Measurements from ENCODE around the gene GAREM1.

Gene GAREM1

GRCh38 chr18:32427084-32427900 lies 43.4 kb downstream of the GAREM1 start:
- no peak for DNase-seq (ENCODE audit: low read depth in 2 of 3, low spot score in 1 of 3)

GRCh38 chr18:32425466-32425865 lies 45.2 kb downstream of the GAREM1 start:
- no peak for DNase-seq (ENCODE audit: low read depth in 2 of 3, low spot score in 1 of 3)

GRCh38 chr18:32424696-32425095 lies 46.0 kb downstream of the GAREM1 start:
- DNase-seq (ENCODE audit: low read depth in 2 of 3, low spot score in 1 of 3), result no peak

- no peak for DNase-seq (ENCODE audit: low read depth in 2 of 3, low spot score in 1 of 3)
Measured at GRCh38 chr18:32422978-32423740, 47.5 kb downstream of the GAREM1 start.

GRCh38 chr18:32422201-32422600 lies 48.5 kb downstream of the GAREM1 start:
- DNase-seq (ENCODE audit: low read depth in 2 of 3, low spot score in 1 of 3), result no peak

- no peak for DNase-seq (ENCODE audit: low read depth in 2 of 3, low spot score in 1 of 3)
Measured at GRCh38 chr18:32420084-32420750, 50.5 kb downstream of the GAREM1 start.

GRCh38 chr18:32418148-32418547 lies 52.5 kb downstream of the GAREM1 start:
- no peak for DNase-seq (ENCODE audit: low read depth in 2 of 3, low spot score in 1 of 3)

- no peak for DNase-seq (ENCODE audit: low read depth in 2 of 3, low spot score in 1 of 3)
Measured at GRCh38 chr18:32405588-32405987, 65.1 kb downstream of the GAREM1 start.

- no peak for DNase-seq (ENCODE audit: low read depth in 2 of 3, low spot score in 1 of 3)
Measured at GRCh38 chr18:32401621-32402020, 69.1 kb downstream of the GAREM1 start.

- DNase-seq (ENCODE audit: low read depth in 2 of 3, low spot score in 1 of 3), result no peak
Measured at GRCh38 chr18:32393407-32393806, 77.3 kb downstream of the GAREM1 start.

- no peak for DNase-seq (ENCODE audit: low read depth in 2 of 3, low spot score in 1 of 3)
Measured at GRCh38 chr18:32391126-32391525, 79.6 kb downstream of the GAREM1 start.

- no peak for DNase-seq (ENCODE audit: low read depth in 2 of 3, low spot score in 1 of 3)
Measured at GRCh38 chr18:32389858-32390257, 80.8 kb downstream of the GAREM1 start.

GRCh38 chr18:32389191-32389590 lies 81.5 kb downstream of the GAREM1 start:
- DNase-seq (ENCODE audit: low read depth in 2 of 3, low spot score in 1 of 3), result no peak

- DNase-seq (ENCODE audit: low read depth in 2 of 3, low spot score in 1 of 3), result no peak
Measured at GRCh38 chr18:32386471-32386870, 84.2 kb downstream of the GAREM1 start.

GRCh38 chr18:32383050-32383819 lies 87.4 kb downstream of the GAREM1 start:
- no peak for DNase-seq (ENCODE audit: low read depth in 2 of 3, low spot score in 1 of 3)

GRCh38 chr18:32381761-32382160 lies 88.9 kb downstream of the GAREM1 start:
- DNase-seq (ENCODE audit: low read depth in 2 of 3, low spot score in 1 of 3), result no peak

- DNase-seq (ENCODE audit: low read depth in 2 of 3, low spot score in 1 of 3), result no peak
Measured at GRCh38 chr18:32380559-32380958, 90.1 kb downstream of the GAREM1 start.

- DNase-seq (ENCODE audit: low read depth in 2 of 3, low spot score in 1 of 3), result no peak
Measured at GRCh38 chr18:32379891-32380290, 90.8 kb downstream of the GAREM1 start.

- DNase-seq (ENCODE audit: low read depth in 2 of 3, low spot score in 1 of 3), result no peak
Measured at GRCh38 chr18:32378705-32379104, 92.0 kb downstream of the GAREM1 start.

- no peak for DNase-seq (ENCODE audit: low read depth in 2 of 3, low spot score in 1 of 3)
Measured at GRCh38 chr18:32373995-32374394, 96.7 kb downstream of the GAREM1 start.

GRCh38 chr18:32373505-32373904 lies 97.2 kb downstream of the GAREM1 start:
- no peak for DNase-seq (ENCODE audit: low read depth in 2 of 3, low spot score in 1 of 3)

Data from stimulated activated CD4-positive, alpha-beta T cell treated with anti-CD3 and anti-CD28 coated beads, Interleukin-12 subunit alpha, Interleukin-12 subunit beta, amount 100 ng/mL, for 48 hours (primary cell).